Measurements from ENCODE around the gene CELF1. TPM values are rescaled to one million over a fixed set of nuclear protein-coding genes. Genes with fewer than 3 reads are reported as not detected.

The CELF1 gene
- total RNA-seq, 1 donor from 2014 or later, result 57.9 TPM

DNA sequence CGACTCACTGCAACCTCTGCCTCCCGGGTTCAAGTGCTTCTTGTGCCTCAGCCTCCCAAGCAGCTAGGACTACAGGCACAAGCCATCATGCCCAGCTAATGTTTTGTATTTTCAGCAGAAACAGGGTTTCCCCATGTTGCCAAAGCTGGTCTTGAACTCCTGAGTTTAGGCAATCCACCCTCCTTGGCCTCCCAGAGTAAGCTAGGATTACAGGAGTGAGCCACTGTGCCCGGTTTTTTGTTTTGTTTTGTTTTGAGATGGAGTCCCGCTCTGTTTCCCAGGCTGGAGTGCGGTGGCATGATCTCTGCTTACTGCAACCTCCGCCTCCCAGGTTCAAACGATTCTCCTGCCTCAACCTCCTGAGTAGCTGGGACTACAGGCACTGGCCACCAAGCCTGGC lies 41.0 kb downstream of the CELF1 start:
- no peak for DNase-seq (ENCODE audit: low read depth in 2 of 2)

- DNase-seq (ENCODE audit: low read depth in 2 of 2), result no peak
These were observed 42.7 kb downstream of the CELF1 start for GRCh38 chr11:47510209-47510608.

DNA sequence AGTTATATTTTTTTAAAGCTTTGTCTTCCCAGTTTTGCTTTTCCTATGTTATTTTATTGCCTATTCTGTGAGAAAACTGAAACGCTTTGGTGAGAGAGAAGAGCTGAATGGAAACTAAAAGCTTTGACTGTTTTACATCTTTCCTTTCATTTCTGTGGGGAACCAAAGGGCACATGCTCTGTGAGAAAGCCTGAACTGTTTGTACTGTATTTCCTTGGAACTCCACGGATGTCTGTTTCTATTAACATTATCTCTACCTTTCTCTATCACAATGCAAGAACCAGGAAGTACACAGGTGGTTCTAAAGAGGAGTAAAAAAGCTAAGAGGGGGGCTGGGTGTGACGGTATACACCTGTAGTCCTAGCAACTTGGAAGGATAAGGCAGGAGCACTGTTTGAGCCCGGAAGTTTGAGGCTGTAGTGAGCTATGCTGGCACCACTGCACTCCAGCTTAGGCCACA lies 43.8 kb downstream of the CELF1 start:
- no peak for DNase-seq (ENCODE audit: low read depth in 2 of 2)

DNA sequence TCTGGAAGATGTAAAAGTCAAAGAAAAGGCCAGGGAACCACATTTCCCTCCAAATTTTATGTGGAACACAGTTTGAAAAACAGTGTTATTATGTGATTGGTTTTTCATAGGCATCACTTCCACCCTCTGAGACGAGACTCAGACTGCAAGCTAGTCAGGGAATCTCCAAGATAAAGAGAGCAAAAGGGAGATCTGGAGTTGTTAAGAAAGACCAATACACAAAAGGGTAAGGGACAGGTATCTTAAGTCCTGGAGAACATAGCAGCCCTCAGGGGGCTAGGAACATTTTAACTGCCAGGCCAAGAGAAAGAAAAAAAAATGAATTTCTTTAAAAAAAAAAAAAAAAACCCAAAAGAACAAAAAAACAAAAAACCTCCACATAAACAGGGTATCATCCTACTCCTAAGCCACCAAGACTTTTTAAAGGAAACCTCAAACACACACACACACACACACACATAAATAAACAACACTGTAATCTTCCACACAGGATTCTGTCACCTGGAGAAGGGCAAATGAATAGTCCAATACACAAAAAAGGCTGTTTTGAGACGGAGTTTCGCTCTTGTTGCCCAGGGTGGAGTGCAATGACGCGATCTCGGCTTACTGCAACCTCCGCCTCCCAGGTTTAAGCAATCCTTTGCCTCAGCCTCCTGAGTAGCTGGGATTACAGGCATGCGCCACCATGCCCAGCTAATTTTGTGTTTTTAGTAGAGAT lies 44.5 kb downstream of the CELF1 start:
- DNase-seq (ENCODE audit: low read depth in 2 of 2), result no peak

DNA sequence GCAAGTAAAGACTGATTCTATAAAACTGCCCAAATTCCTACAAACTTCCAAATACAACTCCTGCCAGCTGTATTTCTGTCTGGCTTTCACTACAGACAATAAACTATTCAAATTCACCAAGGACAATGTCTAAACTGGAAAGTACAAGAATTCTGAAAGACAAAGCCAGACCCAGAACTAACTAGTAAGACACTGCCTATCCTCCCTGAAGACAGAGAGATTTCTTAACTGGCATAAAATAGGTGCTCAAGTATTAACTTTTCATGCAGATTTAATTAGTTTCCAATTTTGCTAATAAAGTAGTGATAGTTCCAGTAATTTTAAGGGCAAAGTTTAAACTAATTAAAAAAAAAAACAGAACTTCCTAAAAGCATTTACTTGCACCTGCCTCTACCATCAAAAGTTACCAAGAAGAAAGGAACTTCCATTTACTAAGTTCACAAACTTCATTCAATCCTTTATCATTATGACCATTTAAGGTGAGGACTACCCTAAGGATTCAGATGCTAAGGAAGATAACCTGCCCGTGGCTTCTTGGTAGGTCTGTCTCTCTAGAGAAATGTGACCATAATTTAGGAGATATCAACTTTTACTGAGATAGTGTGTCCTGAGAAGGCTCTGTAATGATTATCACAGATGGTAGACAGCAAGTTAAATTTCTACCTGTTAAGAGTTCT lies 45.2 kb downstream of the CELF1 start:
- no peak for DNase-seq (ENCODE audit: low read depth in 2 of 2)

- no peak for DNase-seq (ENCODE audit: low read depth in 2 of 2)
These were observed 46.0 kb downstream of the CELF1 start for GRCh38 chr11:47506795-47507562.

- no peak for DNase-seq (ENCODE audit: low read depth in 2 of 2)
These were observed 46.6 kb downstream of the CELF1 start for GRCh38 chr11:47506373-47506772.

GRCh38 chr11:47504910-47505309 lies 48.0 kb downstream of the CELF1 start:
- DNase-seq (ENCODE audit: low read depth in 2 of 2), result no peak

GRCh38 chr11:47503227-47503626 lies 49.7 kb downstream of the CELF1 start:
- DNase-seq (ENCODE audit: low read depth in 2 of 2), result no peak

DNA sequence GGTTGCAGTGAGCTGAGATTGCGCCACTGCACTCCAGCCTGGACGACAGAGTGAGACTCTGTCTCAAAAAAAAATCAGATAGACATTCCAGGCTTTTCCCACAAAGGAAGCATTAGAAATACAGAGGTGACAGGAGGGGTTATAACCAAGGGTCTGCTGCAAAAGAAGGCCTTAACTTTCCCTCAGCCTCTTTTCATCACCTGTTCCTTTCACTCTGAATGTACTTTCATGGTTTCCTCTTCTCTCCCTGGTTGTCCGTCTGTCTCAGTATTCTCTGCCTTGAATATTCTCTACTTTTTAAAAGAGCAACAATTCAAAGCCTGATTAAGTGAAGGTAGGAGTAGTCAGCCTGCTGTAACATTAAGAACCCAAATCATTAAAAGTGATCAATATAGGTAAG lies 50.2 kb downstream of the CELF1 start:
- DNase-seq (ENCODE audit: low read depth in 2 of 2), result no peak

DNA sequence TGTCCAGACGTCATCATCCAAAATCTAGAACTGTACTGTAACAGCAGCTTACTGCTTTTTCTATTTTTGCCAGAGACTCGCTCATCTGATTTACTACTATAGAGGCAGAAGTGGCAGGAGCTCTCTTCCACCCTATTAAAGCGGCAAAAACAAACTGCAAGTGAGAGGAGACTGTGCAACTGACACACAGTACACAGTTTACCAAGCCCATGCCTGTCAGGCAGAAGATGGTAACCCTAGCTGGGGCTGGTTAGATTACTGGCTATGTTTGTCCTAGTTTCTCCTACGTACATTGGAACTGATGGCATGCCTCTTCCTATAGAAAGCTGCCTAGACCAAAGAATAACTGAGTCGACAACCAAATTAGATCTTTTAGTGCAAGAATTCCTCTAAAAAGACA lies 51.8 kb downstream of the CELF1 start:
- DNase-seq (ENCODE audit: low read depth in 2 of 2), result no peak

DNA sequence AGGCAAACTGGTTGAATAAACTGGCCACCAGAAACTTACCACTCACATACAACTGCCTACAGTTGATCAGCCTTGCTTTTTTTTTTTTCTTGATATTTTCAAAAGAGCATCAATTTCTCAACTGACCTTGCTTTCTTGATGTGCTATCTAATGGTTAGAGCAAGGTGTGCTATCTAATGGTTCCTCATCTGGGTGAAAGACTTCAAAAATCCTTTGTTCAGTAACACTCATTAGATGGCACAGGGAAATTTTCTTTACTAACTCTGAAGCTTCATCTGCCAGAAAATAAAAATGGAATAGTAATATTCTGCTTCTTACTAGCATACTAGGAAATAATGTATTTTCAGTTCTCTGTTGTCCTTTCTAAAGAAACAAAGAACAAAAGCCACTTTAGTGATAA lies 52.8 kb downstream of the CELF1 start:
- no peak for DNase-seq (ENCODE audit: low read depth in 2 of 2)

DNA sequence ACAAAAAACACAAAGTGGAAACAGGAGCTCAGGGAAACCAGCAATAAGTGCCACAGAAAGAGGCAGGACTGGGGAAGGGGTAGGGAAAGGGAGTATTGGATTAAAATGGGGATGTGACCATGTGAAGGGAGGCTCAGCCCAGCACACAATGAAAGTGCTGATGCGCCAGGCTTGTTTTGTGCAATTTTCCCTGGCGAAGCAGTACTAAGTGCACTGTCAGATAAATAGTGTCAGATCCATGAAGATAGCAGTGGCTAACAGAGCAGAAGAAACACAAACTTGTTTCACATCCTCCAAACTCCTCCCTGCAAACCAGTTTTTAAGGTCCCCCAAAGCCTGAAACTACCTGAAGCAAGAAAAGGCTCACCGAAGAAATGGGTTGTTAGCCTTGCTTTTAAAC lies 53.3 kb downstream of the CELF1 start:
- DNase-seq (ENCODE audit: low read depth in 2 of 2), result no peak

DNA sequence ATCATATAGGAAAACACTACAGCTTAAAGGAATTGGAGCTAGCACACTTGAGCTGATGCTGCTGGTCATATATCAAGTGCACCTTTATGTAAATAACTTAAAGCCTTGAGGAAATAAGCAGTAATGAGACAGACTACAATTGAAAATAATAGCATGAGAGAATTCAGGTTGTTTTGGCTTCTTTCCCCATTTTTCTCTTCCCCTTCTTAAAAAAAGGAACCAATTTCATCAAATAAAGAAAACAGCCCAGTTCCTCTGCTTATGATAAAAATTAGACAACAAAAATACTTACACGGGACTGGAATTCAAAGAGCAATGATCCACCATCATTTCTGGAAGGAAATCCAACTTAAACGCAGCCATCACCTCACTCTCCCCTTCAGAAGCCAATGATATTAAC lies 53.8 kb downstream of the CELF1 start:
- DNase-seq (ENCODE audit: low read depth in 2 of 2), result no peak

DNA sequence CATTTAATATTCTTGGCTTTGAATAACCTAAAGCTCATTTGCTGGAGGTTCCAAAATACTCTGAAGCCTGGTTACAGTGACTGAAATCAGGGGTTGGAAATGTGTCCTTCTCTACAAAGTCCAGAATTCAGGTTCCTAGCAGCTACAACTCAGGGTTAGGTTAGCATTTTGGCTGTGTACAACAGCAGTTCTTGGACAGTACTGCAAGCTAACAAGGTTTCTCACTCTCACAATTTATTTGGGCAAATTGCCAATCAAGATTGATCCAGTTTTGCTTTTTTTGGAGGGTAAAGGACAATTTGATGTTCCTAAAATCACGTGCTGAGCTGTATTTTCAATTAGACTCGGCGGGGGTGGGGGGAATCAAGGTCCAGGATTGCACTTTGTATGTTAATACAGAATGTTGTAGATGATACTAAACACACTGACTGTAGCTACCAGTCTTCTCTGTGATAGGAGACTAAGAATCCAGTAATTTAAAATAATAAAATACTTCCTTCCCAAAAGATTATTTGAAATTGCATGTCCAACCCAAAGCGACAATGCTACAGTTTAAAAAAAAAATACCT lies 54.3 kb downstream of the CELF1 start:
- DNase-seq (ENCODE audit: low read depth in 2 of 2), result no peak

DNA sequence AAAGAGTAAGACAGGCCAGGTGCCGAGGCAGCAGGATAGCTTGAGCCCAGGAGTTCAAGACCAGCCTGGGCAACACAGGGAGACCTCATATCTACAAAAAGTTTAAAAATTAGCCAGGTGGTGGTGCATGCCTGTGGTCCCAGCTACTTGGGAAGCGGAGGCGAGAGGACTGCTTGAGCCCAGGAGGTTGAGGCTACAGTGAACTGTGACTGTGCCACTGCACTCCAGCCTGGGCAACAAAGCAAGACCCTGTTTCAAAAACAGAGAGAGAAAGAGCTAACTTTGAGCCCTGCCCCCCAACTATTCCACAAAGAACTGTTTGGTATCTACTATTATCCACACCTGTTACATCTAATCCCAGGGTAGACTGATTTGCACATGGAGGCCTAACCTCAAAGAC lies 54.8 kb downstream of the CELF1 start:
- DNase-seq (ENCODE audit: low read depth in 2 of 2), result no peak

DNA sequence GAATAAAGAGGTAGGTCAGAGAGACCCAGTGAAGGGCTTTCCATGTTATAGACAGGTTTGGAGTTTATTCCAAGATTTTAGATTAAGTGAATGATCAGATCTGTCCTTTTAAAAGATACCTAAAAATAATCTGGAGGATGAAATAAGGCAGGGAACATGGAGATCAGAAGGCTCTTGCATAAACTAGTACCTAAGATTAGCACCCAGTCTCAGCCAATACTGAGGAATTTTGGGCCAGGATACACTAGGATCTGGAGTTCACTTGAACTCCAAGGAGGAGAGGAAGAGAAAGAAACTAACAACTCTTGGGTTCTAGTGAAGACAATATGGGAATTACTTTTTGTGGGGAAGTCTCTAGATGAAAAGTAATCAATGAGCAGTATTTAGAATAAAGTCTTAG lies 56.1 kb downstream of the CELF1 start:
- no peak for DNase-seq (ENCODE audit: low read depth in 2 of 2)

- DNase-seq (ENCODE audit: low read depth in 2 of 2), result no peak
These were observed 57.1 kb downstream of the CELF1 start for GRCh38 chr11:47495856-47496217.

DNA sequence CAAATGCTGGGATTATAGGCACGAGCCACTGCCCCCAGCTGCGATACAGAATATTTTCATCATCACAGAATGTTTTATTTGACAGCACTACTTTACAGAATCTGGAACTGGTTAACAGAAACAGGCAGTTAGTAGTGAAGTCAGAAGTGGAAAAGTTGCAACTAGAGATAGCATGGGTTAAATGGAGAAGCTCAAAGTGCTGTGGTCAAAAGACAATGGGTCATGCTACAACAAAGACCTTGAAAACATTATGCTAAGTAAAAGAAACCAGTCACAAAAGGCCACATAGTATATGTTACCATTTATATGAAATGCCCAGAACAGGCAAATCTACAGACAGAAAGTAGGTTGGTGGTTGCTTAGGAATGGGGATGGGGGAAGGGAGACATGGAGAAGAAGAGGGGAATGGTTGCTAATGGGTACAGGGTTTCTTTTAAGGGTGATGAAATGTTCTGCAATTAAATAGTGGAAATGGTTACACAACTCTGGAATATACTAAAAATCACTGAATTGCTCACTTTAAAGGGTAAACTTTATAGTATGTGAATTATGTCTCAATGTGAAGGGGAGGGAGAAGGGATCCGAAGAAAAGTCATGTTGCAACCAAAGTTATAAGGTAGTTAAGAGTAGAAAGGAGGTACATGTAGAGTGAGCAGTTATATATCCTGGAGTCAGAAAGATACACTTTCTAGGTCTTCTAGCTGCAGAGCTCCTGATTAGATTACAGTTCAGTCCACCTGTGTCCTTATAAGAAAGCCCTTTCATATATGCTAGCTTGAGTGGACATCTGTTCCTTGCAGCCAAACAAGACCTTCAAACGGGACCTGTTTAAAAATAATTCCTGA lies 57.7 kb downstream of the CELF1 start:
- DNase-seq (ENCODE audit: low read depth in 2 of 2), result no peak

GRCh38 chr11:47489395-47489755 lies 63.6 kb downstream of the CELF1 start:
- no peak for DNase-seq (ENCODE audit: low read depth in 2 of 2)

GRCh38 chr11:47488674-47489394 lies 64.1 kb downstream of the CELF1 start:
- no peak for DNase-seq (ENCODE audit: low read depth in 2 of 2)
